K562 (cell line): ENCODE results near the gene EDARADD. TPM values are rescaled to one million over a fixed set of nuclear protein-coding genes. Genes with fewer than 3 reads are reported as not detected.

ENCODE experiments used
- CSDE1 ChIP-seq, 2 experiments: fragments of 450-650 bp; IDR thresholded peaks; 2 replicates each; pipeline ENCODE4 v1.6.1; 2016; ENCODE audit warnings: mild to moderate bottlenecking in 1 of 2
- DACH1 ChIP-seq: fragments of 450-650 bp; IDR thresholded peaks from 2 replicates; pipeline ENCODE4 v1.6.1; 2018; ENCODE audit not compliant: partially characterized antibody
- DEAF1 ChIP-seq: fragments of 450-650 bp; formaldehyde crosslinking; IDR thresholded peaks from 2 replicates; pipeline ENCODE4 v1.4.0; 2020; ENCODE audit warnings: mild to moderate bottlenecking, moderate library complexity
- DPF2 ChIP-seq: fragments of 450-650 bp; IDR thresholded peaks from 2 replicates; pipeline ENCODE4 v1.6.1; 2016
- HINFP ChIP-seq: fragments of 450-650 bp; conservative IDR thresholded peaks from 2 replicates; pipeline ENCODE4 v1.6.1; 2016; ENCODE audit warnings: missing genetic modification characterization, low read depth, mild to moderate bottlenecking, control low read depth, missing compliant biosample characterization
- NCOA4 ChIP-seq: fragments of 450-650 bp; IDR thresholded peaks from 2 replicates; pipeline ENCODE4 v1.6.1; 2018; ENCODE audit warnings: mild to moderate bottlenecking; ENCODE audit not compliant: partially characterized antibody
- PBX2 ChIP-seq, 2 experiments: IDR thresholded peaks in 1 of 2; conservative IDR thresholded peaks in 1 of 2; 2 replicates each; pipeline ENCODE4 v1.6.1; 2016; ENCODE audit warnings: low read depth in 2 of 2, mild to moderate bottlenecking in 1 of 2, missing compliant biosample characterization in 1 of 2, missing genetic modification characterization in 1 of 2, moderate library complexity in 1 of 2
- PTBP1 ChIP-seq: fragments of 200-400 bp; formaldehyde crosslinking; IDR thresholded peaks from 2 replicates; pipeline ENCODE4 v1.6.1; 2017; ENCODE audit warnings: low read depth, low read length
- SP1 ChIP-seq: sonication (generic); formaldehyde crosslinking; IDR thresholded peaks from 2 replicates; pipeline ENCODE4 v1.8.1; 2022; ENCODE audit warnings: mild to moderate bottlenecking, missing genetic modification reagents
- ZNF263 ChIP-seq: sonication (generic); formaldehyde crosslinking; IDR thresholded peaks from 2 replicates; pipeline ENCODE4 v1.8.0; 2022; ENCODE audit warnings: mild to moderate bottlenecking, missing genetic modification reagents, borderline replicate concordance
- ZNF407 ChIP-seq: fragments of 450-650 bp; IDR thresholded peaks from 2 replicates; pipeline ENCODE4 v1.6.1; 2016; ENCODE audit warnings: low read depth
- polyA plus RNA-seq, 8 experiments: library from polyadenylated mRNA; depleted of rRNA in 4 of 8; stranded (reverse) in 5 of 8; unstranded in 3 of 8; fragments of >200 nt; fragmentation: Nextera tagmentation in 2 of 8; fragmentation: Illumina TruSeq in 1 of 8; extraction: Ambion mirVana in 2 of 8; extraction: Trizol in 1 of 8; gene quantifications; 2 replicates each; pipeline versions ENCODE4 v1.2.1 to v1.2.3, GENCODE V29; 2011 to 2014; ENCODE audit warnings: inconsistent platforms in 1 of 8, missing spikeins in 1 of 8
- total RNA-seq, 7 experiments: library from RNA; depleted of rRNA in 6 of 7; stranded (reverse); fragments of >200 nt in 6 of 7; fragmentation: Illumina TruSeq in 2 of 7; extraction: Trizol in 2 of 7; gene quantifications; 2 replicates each; pipeline versions ENCODE4 v1.2.1 to v1.2.3, GENCODE V29; 2011 to 2021; ENCODE audit warnings: low replicate concordance in 1 of 7

EDARADD gene
- total and polyA plus RNA-seq, 9 of the 15 experiments (the other 6 are each of a cell fraction or from before 2014, with no cell fraction given), result 0.46 to 32.4 (median 20.6) TPM

GRCh38 chr1:236351875-236352573, 42.1 kb upstream of the EDARADD start (continued):
- TF ChIP-seq PBX2 (CRISPR knock-in tag; IDR thresholded peaks at IDR 0.05; ENCODE audit: low read depth) (no peak), PBX2 (tag; conservative IDR thresholded peaks at IDR 0.05; ENCODE audit: low read depth) (peak; percentile 49; the same call in 1 of the 2 replicates), ZNF263 (CRISPR knock-in tag) (no peak), HINFP (tag) (peak; percentile 78), DACH1 (no peak), NCOA4 (no peak), PTBP1 (no peak), CSDE1 (IDR thresholded peaks at IDR 0.05) (no peak; a peak in 1 of 4 replicates), ZNF407 (no peak), DEAF1 (CRISPR knock-in tag) (no peak), SP1 (no peak), DPF2 (peak; percentile 94)
